Left renal pelvis (tissue), 4 donors: Measurements from ENCODE around the gene AGA. TPM values are rescaled to one million over a fixed set of nuclear protein-coding genes. Genes with fewer than 3 reads are reported as not detected.

Experiments
- DNase-seq, 4 donors: peaks; one replicate each; pipeline ENCODE4 v3.0.0-alpha.2; 2013; ENCODE audit warnings: low read depth in 4 of 4, low spot score in 3 of 4
- polyA plus RNA-seq, 4 donors: library from polyadenylated mRNA; unstranded; fragments of 120-200 nt; gene quantifications; one replicate each; pipeline ENCODE4 v1.2.1, GENCODE V29; 2013; ENCODE audit not compliant: insufficient read length in 4 of 4

Gene AGA
- polyA plus RNA-seq, 4 donors: 8.3 to 34.8 (median 33.4) TPM

- DNase-seq: no peak
Measured at GRCh38 chr4:177447417-177448004, 5.3 kb upstream of the AGA start.

DNA sequence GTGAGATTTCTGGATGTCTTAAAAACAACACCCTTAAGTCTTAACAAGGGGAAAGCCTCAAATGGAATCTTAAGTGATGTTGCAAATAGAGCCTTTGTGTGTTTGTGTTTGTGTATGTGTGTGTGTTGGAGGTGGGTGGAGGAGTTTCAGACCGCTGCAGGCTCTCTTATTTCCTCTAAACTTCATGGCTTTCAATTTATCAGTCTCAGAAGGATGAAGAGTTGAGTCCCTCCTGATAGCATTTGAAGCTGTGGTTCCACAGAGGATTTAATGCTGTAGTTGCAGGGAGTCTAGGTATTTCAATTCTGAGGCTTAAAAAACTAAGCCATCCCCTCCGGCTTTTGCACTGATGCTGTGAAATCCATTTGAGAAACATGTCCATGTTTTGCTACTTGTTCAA lies 4.3 kb upstream of the AGA start:
- no peak for DNase-seq

- DNase-seq: no peak
Measured at GRCh38 chr4:177444911-177445736, 2.9 kb upstream of the AGA start.

- no peak for DNase-seq
Measured at GRCh38 chr4:177441061-177441802, 1.0 kb downstream of the AGA start.

DNA sequence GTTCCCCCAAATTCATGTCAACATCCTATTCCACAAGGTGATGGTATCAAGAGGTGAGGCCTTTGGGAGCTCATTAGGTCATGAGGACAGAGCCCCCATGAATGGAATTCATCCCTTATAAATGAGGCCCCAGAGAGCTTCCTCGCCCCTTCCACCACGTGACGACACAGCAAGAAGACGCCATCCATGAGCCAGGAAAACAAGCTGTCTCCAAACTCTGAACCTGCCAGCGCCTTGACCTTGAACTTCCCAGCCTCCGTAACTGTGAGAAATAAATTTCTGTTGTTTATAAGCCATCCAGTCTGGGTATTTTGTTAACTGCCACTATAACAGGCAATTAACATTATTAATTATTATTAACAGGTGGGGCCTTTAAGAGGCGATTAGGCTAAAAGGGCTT lies 5.8 kb downstream of the AGA start:
- DNase-seq: no peak

DNA sequence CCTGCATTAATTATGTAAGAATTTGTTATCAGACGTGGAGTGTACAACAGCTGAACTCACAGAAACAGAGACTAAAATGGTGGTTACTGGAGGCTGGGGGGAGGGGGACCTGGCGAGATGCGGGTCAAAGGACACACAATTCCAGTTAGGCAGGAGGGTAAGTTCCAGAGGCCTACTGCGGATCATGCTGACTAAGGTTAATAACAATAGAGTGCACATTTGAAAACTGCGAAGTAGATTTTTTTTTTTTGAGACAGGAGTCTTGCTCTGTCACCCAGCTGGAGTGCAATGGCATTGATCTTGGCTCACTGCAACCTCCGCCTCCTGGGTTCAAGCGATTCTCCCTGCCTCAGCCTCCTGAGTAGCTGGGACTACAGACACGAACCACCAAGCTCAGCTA lies 7.6 kb downstream of the AGA start:
- no peak for DNase-seq

DNA sequence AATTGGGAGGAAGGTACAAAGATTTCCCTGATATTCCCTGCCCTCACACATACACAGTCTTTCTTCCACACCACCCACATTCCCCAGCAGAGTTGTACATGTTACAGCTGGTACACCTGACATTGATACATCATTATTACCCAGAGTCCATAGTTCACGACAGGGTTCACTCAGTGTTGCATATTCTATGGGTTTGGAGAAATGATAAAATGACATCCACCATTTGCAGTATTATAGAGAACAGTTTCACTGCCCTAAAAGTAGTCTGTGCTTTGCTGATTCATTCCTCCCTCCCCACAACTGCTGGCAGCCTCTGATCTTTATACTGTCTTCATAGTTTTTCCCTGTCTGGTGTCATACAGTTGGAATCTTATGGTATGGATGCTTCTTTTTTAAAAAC lies 15.0 kb downstream of the AGA start:
- no peak for DNase-seq

GRCh38 chr4:177419434-177419833 lies 22.8 kb downstream of the AGA start:
- DNase-seq: no peak

GRCh38 chr4:177413656-177414055 lies 28.6 kb downstream of the AGA start:
- DNase-seq: no peak

DNA sequence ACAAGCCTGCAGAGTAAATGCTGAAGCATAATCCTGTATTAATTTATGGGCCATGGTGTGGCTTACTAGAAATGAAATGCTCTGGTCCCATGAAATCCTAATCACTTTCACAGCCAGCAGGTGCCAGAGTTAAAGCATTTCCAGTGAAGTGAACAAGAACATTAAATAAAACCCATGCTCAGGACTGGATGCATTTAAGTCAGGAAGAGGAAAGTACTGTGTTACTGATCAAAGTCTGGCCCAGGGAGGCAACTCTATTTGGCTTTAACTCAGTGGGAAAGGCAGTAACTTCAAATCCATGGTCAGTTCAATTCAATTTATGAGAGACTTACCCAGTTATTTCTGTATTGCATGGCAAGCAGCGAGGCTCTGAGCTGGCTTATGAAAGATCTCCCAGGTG lies 29.2 kb downstream of the AGA start:
- no peak for DNase-seq

DNA sequence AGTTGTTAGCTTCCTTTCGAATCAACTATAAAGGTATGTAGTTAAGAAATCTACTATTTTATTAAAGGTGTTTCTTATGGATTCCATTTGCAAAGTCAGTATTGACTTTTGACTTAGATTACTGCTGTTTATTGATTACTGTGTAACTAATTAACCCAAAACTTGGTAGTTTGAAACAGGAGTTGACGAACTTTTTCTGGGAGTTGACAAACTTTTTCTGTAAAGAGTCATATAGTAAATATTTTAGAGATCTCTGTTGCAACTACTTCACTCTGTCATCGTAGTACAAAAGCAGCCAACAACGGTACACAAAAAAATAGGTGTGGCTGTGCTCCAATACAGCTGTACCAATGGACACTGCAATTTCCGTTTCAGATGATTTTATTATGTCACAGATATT lies 30.2 kb downstream of the AGA start:
- no peak for DNase-seq

DNA sequence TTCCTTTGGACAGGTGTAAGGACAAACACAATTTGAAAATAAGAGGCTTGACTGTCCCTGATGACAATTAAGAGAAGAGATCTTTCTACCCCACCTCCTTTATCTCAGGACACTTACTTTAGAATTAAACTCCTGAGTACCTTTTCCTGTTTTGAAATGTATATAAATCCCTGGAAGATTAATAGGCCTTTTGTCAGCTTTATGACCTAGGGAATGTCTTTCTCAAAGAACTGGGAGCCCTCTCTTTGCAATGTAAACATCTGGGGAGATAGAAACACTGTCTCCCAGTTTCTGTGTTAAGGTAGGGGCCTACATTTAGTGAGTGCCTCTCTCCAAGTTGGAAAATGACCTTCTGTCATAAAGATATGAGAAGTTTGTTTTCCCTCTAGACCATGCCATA lies 31.7 kb downstream of the AGA start:
- no peak for DNase-seq

DNA sequence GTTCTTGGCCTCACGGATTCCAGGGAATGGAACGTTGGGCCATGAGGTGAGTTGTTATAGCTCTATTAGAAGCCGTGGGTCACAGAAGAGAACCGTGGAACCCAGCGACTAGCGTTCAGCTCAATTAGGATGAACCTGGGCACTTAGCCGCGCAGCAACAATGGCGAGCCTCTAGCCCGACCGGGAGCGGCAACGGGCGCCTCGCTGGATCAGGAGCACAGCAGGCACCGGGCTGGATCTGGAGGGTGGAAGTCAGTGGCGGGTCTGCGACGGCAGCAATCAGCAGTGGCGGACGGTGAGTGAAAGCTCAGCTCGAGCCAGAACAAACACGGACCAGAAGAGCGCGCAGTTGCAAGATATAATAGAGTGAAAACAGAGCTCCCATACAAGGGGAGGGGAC lies 34.2 kb downstream of the AGA start:
- DNase-seq: no peak

- DNase-seq: no peak
Measured at GRCh38 chr4:177405508-177405907, 36.7 kb downstream of the AGA start.

GRCh38 chr4:177404986-177405385 lies 37.3 kb downstream of the AGA start:
- no peak for DNase-seq

DNA sequence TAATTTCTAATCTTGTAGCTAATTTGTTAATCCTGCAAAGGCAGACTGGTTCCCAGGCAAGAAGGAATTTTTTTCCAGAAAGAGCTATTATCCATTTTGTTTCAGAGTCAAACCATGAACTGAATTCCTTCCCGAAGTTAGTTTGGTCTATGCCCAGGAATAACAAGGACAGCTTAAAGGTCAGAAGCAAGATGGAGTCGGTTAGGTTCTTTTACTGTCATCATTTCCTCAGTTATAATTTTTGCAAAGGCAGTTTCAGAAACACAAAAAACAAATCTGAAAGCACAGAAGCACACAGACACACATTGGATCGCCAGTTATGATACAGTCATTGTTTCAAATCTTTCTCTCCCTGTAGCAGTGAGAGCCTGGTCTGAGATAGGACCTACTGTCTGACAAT lies 37.9 kb downstream of the AGA start:
- DNase-seq: no peak

DNA sequence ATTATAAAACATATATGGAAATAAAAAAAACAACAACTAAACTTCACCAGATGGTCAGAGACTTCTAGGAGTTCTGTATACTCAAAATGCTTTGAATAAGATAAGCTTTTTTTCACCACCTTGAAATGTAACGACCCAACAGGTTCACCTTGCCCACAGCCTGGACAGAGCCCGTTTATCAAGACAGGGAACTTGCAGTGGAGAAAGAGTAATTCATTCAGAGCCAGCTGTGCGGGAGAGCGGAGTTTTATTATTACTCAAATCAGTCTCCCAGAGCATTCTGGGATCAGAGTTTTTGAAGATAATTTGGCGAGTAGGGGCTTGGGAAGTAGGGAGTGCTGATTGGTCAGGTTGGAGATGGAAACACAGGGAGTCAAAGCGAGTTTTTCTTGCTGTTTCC lies 38.5 kb downstream of the AGA start:
- DNase-seq: no peak

GRCh38 chr4:177401658-177402273 lies 40.5 kb downstream of the AGA start:
- DNase-seq: no peak

- DNase-seq: no peak
Measured at GRCh38 chr4:177400030-177400429, 42.2 kb downstream of the AGA start.

- DNase-seq: no peak
Measured at GRCh38 chr4:177396352-177396751, 45.9 kb downstream of the AGA start.

GRCh38 chr4:177393236-177393635 lies 49.0 kb downstream of the AGA start:
- DNase-seq: no peak
